H9 (cell line): ENCODE results near the gene AGBL4. TPM values are rescaled to one million over a fixed set of nuclear protein-coding genes. Genes with fewer than 3 reads are reported as not detected.

Experiments used
- DNase-seq: peaks from one replicate; pipeline ENCODE4 v3.0.0-alpha.2; 2017
- H2AFZ ChIP-seq: one replicate; pipeline ENCODE4 v1.6.1; 2013; ENCODE audit warnings: mild to moderate bottlenecking, low read length, control low read depth, moderate library complexity
- H2AK5ac ChIP-seq: 2 replicates; pipeline ENCODE4 v1.6.1; 2013; ENCODE audit warnings: low read length, control low read depth, mixed read lengths; ENCODE audit not compliant: insufficient read length
- H2BK120ac ChIP-seq: one replicate; pipeline ENCODE4 v1.6.1; 2013; ENCODE audit warnings: low read depth, mild to moderate bottlenecking, low read length, control low read depth, inconsistent platforms; ENCODE audit not compliant: poor library complexity, severe bottlenecking
- H2BK12ac ChIP-seq: 2 replicates; pipeline ENCODE4 v1.6.1; 2013; ENCODE audit warnings: low read length, control low read depth, mixed read lengths, low read depth; ENCODE audit not compliant: insufficient read length
- H2BK15ac ChIP-seq: 2 replicates; pipeline ENCODE4 v1.6.1; 2013; ENCODE audit warnings: low read depth, low read length, control low read depth
- H2BK20ac ChIP-seq: one replicate; pipeline ENCODE4 v1.6.1; 2013; ENCODE audit warnings: low read depth, mild to moderate bottlenecking, low read length, control low read depth, inconsistent platforms; ENCODE audit not compliant: poor library complexity, severe bottlenecking
- H2BK5ac ChIP-seq: 2 replicates; pipeline ENCODE4 v1.6.1; 2013; ENCODE audit warnings: low read length, control low read depth, mixed read lengths; ENCODE audit not compliant: insufficient read length
- H3K14ac ChIP-seq: 2 replicates; pipeline ENCODE4 v1.6.1; 2013; ENCODE audit warnings: low read length, control low read depth; ENCODE audit not compliant: insufficient read depth
- H3K18ac ChIP-seq: 2 replicates; pipeline ENCODE4 v1.6.1; 2013; ENCODE audit warnings: low read depth, mild to moderate bottlenecking, mixed read lengths, low read length, control low read depth; ENCODE audit not compliant: insufficient read length
- H3K23ac ChIP-seq: 2 replicates; pipeline ENCODE4 v1.6.1; 2013; ENCODE audit warnings: low read length, control low read depth, mixed read lengths, low read depth; ENCODE audit not compliant: insufficient read length
- H3K23me2 ChIP-seq: 2 replicates; pipeline ENCODE4 v1.6.1; 2013; ENCODE audit warnings: low read depth, mild to moderate bottlenecking, mixed read lengths, low read length, control low read depth; ENCODE audit not compliant: insufficient read length, poor library complexity, severe bottlenecking
- H3K27ac ChIP-seq: 2 replicates; pipeline ENCODE4 v1.5.1; 2013; ENCODE audit warnings: low read length, control low read depth, mixed read lengths, low read depth; ENCODE audit not compliant: insufficient read length
- H3K27me3 ChIP-seq: 2 replicates; pipeline ENCODE4 v1.6.1; 2013; ENCODE audit warnings: low read length, control low read depth, inconsistent platforms; ENCODE audit not compliant: insufficient read depth
- H3K4ac ChIP-seq: 2 replicates; pipeline ENCODE4 v1.6.1; 2013; ENCODE audit warnings: low read depth, mild to moderate bottlenecking, control low read depth, inconsistent platforms, low read length, moderate library complexity
- H3K4me1 ChIP-seq: 2 replicates; pipeline ENCODE4 v1.6.1; 2013; ENCODE audit warnings: low read length, control low read depth, inconsistent platforms; ENCODE audit not compliant: insufficient read depth
- H3K4me2 ChIP-seq: 2 replicates; pipeline ENCODE4 v1.6.1; 2013; ENCODE audit warnings: low read length, control low read depth, mixed read lengths; ENCODE audit not compliant: insufficient read length, insufficient read depth
- H3K56ac ChIP-seq: 2 replicates; pipeline ENCODE4 v1.6.1; 2013; ENCODE audit warnings: low read depth, mild to moderate bottlenecking, mixed read lengths, low read length, control low read depth; ENCODE audit not compliant: insufficient read length
- H3K79me1 ChIP-seq: 2 replicates; pipeline ENCODE4 v1.6.1; 2013; ENCODE audit warnings: low read depth, mild to moderate bottlenecking, moderate library complexity, low read length, control low read depth, inconsistent platforms; ENCODE audit not compliant: insufficient read depth, poor library complexity, severe bottlenecking
- H3K79me2 ChIP-seq: 2 replicates; pipeline ENCODE4 v1.6.1; 2013; ENCODE audit warnings: low read length, control low read depth, inconsistent platforms; ENCODE audit not compliant: insufficient read depth
- H3K9ac ChIP-seq: 2 replicates; pipeline ENCODE4 v1.6.1; 2013; ENCODE audit warnings: low read length, control low read depth, mixed read lengths; ENCODE audit not compliant: insufficient read length; ENCODE audit errors: extremely low read depth
- H3K9me3 ChIP-seq: one replicate; pipeline ENCODE4 v1.6.1; 2013; ENCODE audit warnings: low read depth, low read length, inconsistent platforms; ENCODE audit not compliant: control insufficient read depth
- H3T11ph ChIP-seq: one replicate; pipeline ENCODE4 v1.6.1; 2013; ENCODE audit warnings: mild to moderate bottlenecking, low read length, control low read depth, inconsistent platforms
- H4K20me1 ChIP-seq: one replicate; pipeline ENCODE4 v1.6.1; 2013; ENCODE audit not compliant: control insufficient read depth, insufficient read length, insufficient read depth
- H4K5ac ChIP-seq: 2 replicates; pipeline ENCODE4 v1.6.1; 2013; ENCODE audit warnings: low read depth, mild to moderate bottlenecking, mixed read lengths, low read length, control low read depth; ENCODE audit not compliant: insufficient read length
- H4K8ac ChIP-seq: replicated peaks from 2 replicates; pipeline ENCODE4 v1.6.1; 2013; ENCODE audit warnings: low read length, control low read depth, mixed read lengths, low read depth; ENCODE audit not compliant: insufficient read length
- H4K91ac ChIP-seq: 2 replicates; pipeline ENCODE4 v1.6.1; 2013; ENCODE audit warnings: low read depth, mild to moderate bottlenecking, moderate library complexity, mixed read lengths, low read length, control low read depth; ENCODE audit not compliant: insufficient read length
- H3K27ac Mint-ChIP-seq, 3 experiments: 2 replicates in 2 of 3; 3 replicates in 1 of 3; pipeline ENCODE4 v1.8.0; 2020 to 2021; ENCODE audit warnings: mixed read lengths in 3 of 3, mild to moderate bottlenecking in 1 of 3, moderate library complexity in 1 of 3
- H3K27me3 Mint-ChIP-seq: 2 replicates; pipeline ENCODE4 v1.8.0; 2021; ENCODE audit warnings: low read depth, mild to moderate bottlenecking, moderate library complexity, mixed read lengths
- H3K36me3 Mint-ChIP-seq, 3 experiments: 2 replicates in 2 of 3; 3 replicates in 1 of 3; pipeline ENCODE4 v1.8.0; 2020 to 2021; ENCODE audit warnings: low read depth in 3 of 3, mixed read lengths in 3 of 3; ENCODE audit not compliant: insufficient read depth in 1 of 3
- H3K4me1 Mint-ChIP-seq, 2 experiments: 2 replicates each; pipeline ENCODE4 v1.8.0; 2020; ENCODE audit warnings: mixed read lengths in 2 of 2
- H3K4me3 Mint-ChIP-seq, 2 experiments: 2 replicates in 1 of 2; 3 replicates in 1 of 2; pipeline ENCODE4 v1.8.0; 2020 to 2021; ENCODE audit warnings: mild to moderate bottlenecking in 2 of 2, mixed read lengths in 2 of 2, moderate library complexity in 1 of 2
- H3K9me3 Mint-ChIP-seq, 2 experiments: 2 replicates in 1 of 2; 3 replicates in 1 of 2; pipeline ENCODE4 v1.8.0; 2020; ENCODE audit warnings: mild to moderate bottlenecking in 2 of 2, mixed read lengths in 2 of 2, moderate library complexity in 1 of 2
- WGBS: extraction: QIAGEN DNeasy Blood & Tissue Kit; methylation state at CpG from one replicate; pipeline ENCODE4 v1.1.7; 2013; ENCODE audit warnings: missing lambda C conversion rate, low lambda C conversion rate, mixed read lengths; ENCODE audit not compliant: insufficient read length; ENCODE audit errors: extremely low coverage; 5-methylcytosine and 5-hydroxymethylcytosine counted together
- total RNA-seq: library from RNA; stranded (reverse); gene quantifications from 2 replicates; pipeline ENCODE4 v1.2.1, GENCODE V29; 2021
- TF ChIP-seq, protein P1 (sequence below): fragments of 200-600 bp; sonication (generic); conservative IDR thresholded peaks from 3 replicates; pipeline ENCODE4 v1.8.0; 2021; ENCODE audit warnings: antibody characterized with exemption, mild to moderate bottlenecking

The AGBL4 gene
- total RNA-seq, 1 experiment from 2014 or later: not detected

DNA sequence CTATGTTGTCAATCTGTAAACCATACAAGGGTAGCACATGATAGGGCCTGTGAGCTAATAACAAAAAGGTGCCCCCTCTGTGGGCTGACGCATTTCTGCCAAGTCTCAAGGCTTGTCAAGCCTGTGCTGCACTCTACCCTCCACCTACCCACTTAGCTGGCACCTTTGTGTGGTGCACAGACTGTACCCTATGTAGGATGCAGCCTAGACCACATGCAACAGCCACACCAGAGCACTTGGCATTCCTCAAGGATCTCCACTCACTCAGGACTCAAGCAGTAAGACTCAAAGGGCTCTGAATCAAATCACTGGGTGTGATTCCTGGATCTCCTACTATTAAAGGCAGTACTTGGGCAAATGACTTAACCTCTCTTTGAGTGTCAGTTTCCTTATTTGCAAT, 1380.6 kb downstream of the AGBL4 start:
- Mint-ChIP-seq H3K4me1 (peaks cover 25 to 27% of the 10 kb centered on the region in 2 experiments), H3K4me3 (no peak overlapping the region), H3K27ac (no peak overlapping the region), H3K36me3 (no peaks in the 10 kb centered on the region), H3K9me3 (no peaks in the 10 kb centered on the region), H3K27me3 (peaks cover 5% of the 10 kb centered on the region)
- Histone ChIP-seq H2BK5ac (no peak overlapping the region), H3K27me3 (no peaks in the 10 kb centered on the region), H4K8ac (no peak overlapping the region), H3K4me2 (no peak overlapping the region), H3K18ac (no peak overlapping the region), H2BK15ac (no peak overlapping the region), H2BK12ac (no peak overlapping the region), H3K4me1 (no peaks in the 10 kb centered on the region), H4K20me1 (no peaks in the 10 kb centered on the region), H3K23ac (no peak overlapping the region), H2BK120ac (no peak overlapping the region), H3K9me3 (no peaks in the 10 kb centered on the region), H3K79me1 (no peaks in the 10 kb centered on the region), H3K4ac (no peak overlapping the region), H3K9ac (no peak overlapping the region), H3K23me2 (no peaks in the 10 kb centered on the region), H2AFZ (no peak overlapping the region), H3K14ac (no peak overlapping the region), H3K27ac (no peak overlapping the region), H3T11ph (no peak overlapping the region), H3K56ac (no peak overlapping the region), H3K79me2 (no peaks in the 10 kb centered on the region), H2BK20ac (no peak overlapping the region), H4K5ac (no peak overlapping the region), H2AK5ac (no peak overlapping the region), H4K91ac (no peak overlapping the region)
- WGBS: no CpG with 5 or more reads among the region's 1 CpG
- TF ChIP-seq, protein P1, sequence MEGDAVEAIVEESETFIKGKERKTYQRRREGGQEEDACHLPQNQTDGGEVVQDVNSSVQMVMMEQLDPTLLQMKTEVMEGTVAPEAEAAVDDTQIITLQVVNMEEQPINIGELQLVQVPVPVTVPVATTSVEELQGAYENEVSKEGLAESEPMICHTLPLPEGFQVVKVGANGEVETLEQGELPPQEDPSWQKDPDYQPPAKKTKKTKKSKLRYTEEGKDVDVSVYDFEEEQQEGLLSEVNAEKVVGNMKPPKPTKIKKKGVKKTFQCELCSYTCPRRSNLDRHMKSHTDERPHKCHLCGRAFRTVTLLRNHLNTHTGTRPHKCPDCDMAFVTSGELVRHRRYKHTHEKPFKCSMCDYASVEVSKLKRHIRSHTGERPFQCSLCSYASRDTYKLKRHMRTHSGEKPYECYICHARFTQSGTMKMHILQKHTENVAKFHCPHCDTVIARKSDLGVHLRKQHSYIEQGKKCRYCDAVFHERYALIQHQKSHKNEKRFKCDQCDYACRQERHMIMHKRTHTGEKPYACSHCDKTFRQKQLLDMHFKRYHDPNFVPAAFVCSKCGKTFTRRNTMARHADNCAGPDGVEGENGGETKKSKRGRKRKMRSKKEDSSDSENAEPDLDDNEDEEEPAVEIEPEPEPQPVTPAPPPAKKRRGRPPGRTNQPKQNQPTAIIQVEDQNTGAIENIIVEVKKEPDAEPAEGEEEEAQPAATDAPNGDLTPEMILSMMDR: no peak
- DNase-seq: no peak
